Chondrocyte (in vitro differentiated cells): ENCODE data around the gene POU4F1. TPM values are rescaled to one million over a fixed set of nuclear protein-coding genes. Genes with fewer than 3 reads are reported as not detected.
"Not testable (repeated sequence)": the region's sequence is repeated elsewhere in the genome, so short reads cannot be mapped to it uniquely, and the experiment has no call there.

Experiments used
- DNase-seq: peaks from one replicate; pipeline ENCODE4 v3.0.0; 2021; ENCODE audit warnings: mixed read lengths, low spot score
- H3K27ac Mint-ChIP-seq: one replicate; pipeline ENCODE4 v1.8.0; 2021; ENCODE audit warnings: mild to moderate bottlenecking, moderate library complexity, mixed read lengths; ENCODE audit not compliant: unreplicated experiment
- H3K27me3 Mint-ChIP-seq: 2 replicates; pipeline ENCODE4 v1.8.0; 2021; ENCODE audit warnings: low read depth, mixed read lengths
- H3K36me3 Mint-ChIP-seq: 2 replicates; pipeline ENCODE4 v1.8.0; 2021; ENCODE audit warnings: low read depth, mixed read lengths
- H3K4me1 Mint-ChIP-seq: 2 replicates; pipeline ENCODE4 v1.8.0; 2021; ENCODE audit warnings: low read depth, mild to moderate bottlenecking, mixed read lengths
- H3K4me3 Mint-ChIP-seq: one replicate; pipeline ENCODE4 v1.8.0; 2021; ENCODE audit warnings: mild to moderate bottlenecking, moderate library complexity, mixed read lengths; ENCODE audit not compliant: unreplicated experiment
- H3K9me3 Mint-ChIP-seq: 2 replicates; pipeline ENCODE4 v1.8.0; 2021; ENCODE audit warnings: low read depth, mixed read lengths
- long read RNA-seq: library from polyadenylated mRNA; stranded (forward); transcript quantifications from one replicate; pipeline ENCODE4 v2.0.0, GENCODE V29; 2021
- total RNA-seq: library from RNA; stranded (reverse); gene quantifications from 3 replicates; pipeline ENCODE4 v1.2.1, GENCODE V29; 2021
- TF ChIP-seq, protein P1 (sequence below): fragments of 200-600 bp; sonication (generic); IDR thresholded peaks from 2 replicates; pipeline ENCODE4 v1.5.0; 2021; ENCODE audit warnings: antibody characterized with exemption, mild to moderate bottlenecking, moderate library complexity

Gene POU4F1, protein sequence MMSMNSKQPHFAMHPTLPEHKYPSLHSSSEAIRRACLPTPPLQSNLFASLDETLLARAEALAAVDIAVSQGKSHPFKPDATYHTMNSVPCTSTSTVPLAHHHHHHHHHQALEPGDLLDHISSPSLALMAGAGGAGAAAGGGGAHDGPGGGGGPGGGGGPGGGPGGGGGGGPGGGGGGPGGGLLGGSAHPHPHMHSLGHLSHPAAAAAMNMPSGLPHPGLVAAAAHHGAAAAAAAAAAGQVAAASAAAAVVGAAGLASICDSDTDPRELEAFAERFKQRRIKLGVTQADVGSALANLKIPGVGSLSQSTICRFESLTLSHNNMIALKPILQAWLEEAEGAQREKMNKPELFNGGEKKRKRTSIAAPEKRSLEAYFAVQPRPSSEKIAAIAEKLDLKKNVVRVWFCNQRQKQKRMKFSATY
- not detected in 3 replicates for total RNA-seq
- long read RNA-seq = 0 reads

DNA sequence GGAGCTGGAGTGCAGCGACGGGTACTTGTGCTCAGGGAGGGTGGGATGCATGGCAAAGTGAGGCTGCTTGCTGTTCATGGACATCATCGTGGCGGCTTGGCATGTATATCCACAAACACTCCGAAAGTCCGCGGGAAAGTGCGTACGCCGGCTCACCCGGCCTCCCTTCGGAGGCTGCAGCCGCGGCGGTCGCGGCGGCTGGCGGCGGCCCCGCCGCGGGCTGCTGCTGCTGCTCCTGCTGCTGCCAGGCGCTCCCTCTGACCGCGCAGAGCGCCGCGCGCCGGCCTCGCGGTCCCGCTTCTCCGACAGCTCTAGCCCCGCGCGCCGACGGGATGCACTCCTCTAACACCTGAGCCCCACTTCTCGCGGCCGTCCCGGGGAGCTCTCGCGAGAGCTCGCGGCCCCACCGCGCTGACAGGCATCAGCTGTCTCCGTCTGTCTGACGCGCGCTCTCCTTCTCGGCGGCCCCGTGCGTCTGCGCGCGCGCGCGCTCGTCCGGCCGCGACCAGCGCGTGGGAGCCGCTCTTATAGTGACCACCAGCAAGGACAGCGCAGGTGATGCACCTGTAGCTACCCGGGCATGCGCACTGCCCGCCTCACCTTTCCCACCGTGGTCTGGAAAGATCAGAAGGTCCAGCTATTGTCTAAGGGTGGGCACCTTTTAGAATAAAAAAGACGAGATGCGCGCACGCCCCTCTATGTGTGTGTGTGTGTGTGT, at the start of gene POU4F1:
Gene POU4F1, minus strand, starts transcription at position 313 of the 718 bp plus-strand sequence. Its CDS starts 226 bp downstream, at position 87.
- Mint-ChIP-seq H3K9me3 (no peaks in the 10 kb centered on the region), H3K4me1 (peaks cover 23% of the 10 kb centered on the region), H3K27ac (no peak within 1 kb of the TSS), H3K4me3 (peak within 1 kb of the TSS; percentile 68), H3K36me3 (peaks cover 8% of the 10 kb centered on the region), H3K27me3 (peaks cover 84% of the 10 kb centered on the region)
- TF ChIP-seq, protein P1, sequence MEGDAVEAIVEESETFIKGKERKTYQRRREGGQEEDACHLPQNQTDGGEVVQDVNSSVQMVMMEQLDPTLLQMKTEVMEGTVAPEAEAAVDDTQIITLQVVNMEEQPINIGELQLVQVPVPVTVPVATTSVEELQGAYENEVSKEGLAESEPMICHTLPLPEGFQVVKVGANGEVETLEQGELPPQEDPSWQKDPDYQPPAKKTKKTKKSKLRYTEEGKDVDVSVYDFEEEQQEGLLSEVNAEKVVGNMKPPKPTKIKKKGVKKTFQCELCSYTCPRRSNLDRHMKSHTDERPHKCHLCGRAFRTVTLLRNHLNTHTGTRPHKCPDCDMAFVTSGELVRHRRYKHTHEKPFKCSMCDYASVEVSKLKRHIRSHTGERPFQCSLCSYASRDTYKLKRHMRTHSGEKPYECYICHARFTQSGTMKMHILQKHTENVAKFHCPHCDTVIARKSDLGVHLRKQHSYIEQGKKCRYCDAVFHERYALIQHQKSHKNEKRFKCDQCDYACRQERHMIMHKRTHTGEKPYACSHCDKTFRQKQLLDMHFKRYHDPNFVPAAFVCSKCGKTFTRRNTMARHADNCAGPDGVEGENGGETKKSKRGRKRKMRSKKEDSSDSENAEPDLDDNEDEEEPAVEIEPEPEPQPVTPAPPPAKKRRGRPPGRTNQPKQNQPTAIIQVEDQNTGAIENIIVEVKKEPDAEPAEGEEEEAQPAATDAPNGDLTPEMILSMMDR = no peak
- DNase-seq = peak; percentile 77

DNA sequence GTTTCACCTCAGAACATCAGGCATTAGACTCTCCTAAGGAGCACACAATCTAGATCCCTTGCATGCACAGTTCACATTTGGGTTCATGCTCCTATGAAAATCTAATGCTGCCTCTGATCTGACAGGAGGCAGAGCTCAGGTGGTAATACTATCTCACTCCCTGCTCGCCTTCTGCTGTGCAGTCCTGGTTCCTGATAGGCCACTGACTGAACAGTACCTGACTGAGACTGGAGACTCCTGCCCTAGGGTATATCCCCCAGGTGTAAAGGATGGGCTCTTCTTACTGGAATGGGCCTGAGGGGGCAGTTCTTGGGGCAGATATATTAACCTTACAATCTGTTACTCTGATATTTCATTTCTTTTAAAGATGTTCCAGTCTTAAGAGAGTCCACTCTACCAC, 49.3 kb upstream of the POU4F1 start:
- no peak for DNase-seq
- TF ChIP-seq, protein P1 = no peak
- Mint-ChIP-seq H3K27ac (no peak overlapping the region), H3K27me3 (no peaks in the 10 kb centered on the region), H3K36me3 (no peaks in the 10 kb centered on the region), H3K4me3 (no peak overlapping the region), H3K9me3 (no peaks in the 10 kb centered on the region), H3K4me1 (peaks cover 4% of the 10 kb centered on the region)

DNA sequence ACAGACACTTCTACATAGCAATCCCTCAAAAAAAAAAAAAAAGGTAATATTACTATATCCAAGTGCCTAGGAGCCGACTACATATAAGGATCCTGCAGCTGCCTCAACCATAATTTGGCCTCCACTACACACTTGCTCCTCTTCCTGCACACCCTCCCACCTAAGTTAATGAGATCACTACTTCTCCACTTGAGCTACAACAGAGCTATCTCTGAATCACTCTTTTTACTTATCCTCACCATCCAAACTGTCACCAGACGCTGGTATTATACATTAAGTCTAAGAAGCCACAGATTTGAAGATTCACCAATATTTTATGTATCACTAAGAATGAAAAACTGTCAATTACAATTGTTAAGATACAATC, 47.3 kb upstream of the POU4F1 start:
- no peak for DNase-seq
- TF ChIP-seq, protein P1 = no peak
- Mint-ChIP-seq H3K9me3 (no peaks in the 10 kb centered on the region), H3K36me3 (no peaks in the 10 kb centered on the region), H3K4me3 (no peak overlapping the region), H3K27ac (no peak overlapping the region), H3K4me1 (no peaks in the 10 kb centered on the region), H3K27me3 (no peaks in the 10 kb centered on the region)

DNA sequence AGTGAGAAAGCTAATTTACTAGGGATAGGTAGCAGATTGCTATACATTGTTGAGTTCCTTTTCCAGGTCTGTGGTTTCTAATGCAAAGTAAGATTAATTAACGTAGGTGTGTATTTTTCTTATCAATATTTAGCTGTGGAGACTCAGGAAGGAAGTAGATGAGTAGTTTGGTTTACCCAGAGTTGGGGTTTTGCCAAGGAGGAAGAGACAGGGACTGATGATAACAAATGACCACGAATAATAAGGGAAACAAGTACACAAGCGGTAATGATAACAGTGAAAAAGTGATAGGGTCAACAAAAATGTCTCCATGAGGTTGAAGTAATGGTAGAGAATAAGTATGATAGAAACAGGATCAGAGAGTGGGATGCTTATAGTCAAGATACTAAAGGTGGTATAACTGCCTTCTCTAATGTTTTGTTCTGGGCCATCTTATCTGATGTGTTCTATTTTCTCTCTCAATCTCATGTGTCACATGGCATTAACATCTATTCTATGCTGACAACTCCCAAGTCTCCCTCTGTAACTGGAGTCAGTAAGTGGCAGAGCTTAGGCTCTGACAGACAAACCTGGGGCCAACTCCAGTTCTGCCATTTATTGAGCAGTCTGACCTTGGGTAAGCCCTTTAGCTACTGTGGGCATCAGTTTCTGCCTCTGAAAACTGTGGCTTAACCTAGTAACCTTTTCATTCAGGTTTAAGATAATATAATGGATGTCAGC, 46.8 kb upstream of the POU4F1 start:
- H3K36me3 Mint-ChIP-seq = no peaks in the 10 kb centered on the region
- no peaks in the 10 kb centered on the region for H3K27me3 Mint-ChIP-seq
- no peaks in the 10 kb centered on the region for H3K9me3 Mint-ChIP-seq
- H3K27ac Mint-ChIP-seq = no peak overlapping the region
- DNase-seq = no peak
- no peaks in the 10 kb centered on the region for H3K4me1 Mint-ChIP-seq
- no peak overlapping the region for H3K4me3 Mint-ChIP-seq
- TF ChIP-seq, protein P1 = no peak

DNA sequence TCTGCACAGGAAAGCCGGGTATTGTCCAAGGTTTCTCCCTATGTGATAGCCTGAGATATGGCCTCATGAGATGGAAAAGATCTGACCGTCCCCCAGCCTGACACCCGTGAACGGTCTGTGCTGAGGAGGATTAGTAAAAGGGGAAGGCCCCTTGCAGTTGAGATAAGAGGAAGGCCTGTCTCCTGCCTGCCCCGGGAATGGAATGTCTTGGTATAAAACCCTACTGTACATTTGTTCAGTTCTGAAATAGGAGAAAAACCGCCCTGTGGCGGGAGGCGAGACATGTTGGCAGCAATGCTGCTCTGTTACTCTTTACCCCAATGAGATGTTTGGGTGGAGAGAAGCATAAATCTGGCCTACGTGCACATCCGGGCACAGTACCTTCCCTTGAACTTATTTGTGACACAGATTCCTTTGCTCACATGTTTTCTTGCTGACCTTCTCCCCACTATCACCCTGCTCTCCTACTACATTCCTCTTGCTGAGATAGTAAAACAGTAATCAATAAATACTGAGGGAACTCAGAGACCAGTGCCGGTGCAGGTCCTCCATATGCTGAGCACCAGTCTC, 43.8 kb upstream of the POU4F1 start:
- H3K27ac Mint-ChIP-seq, DNase-seq, H3K4me3 Mint-ChIP-seq, H3K4me1 Mint-ChIP-seq, H3K36me3 Mint-ChIP-seq, H3K9me3 Mint-ChIP-seq, H3K27me3 Mint-ChIP-seq: not testable (repeated sequence)
